Activated T-cell treated with anti-CD3 and anti-CD28 coated beads, Interleukin-2, amount 50 U/mL, for 4 hours (primary cell): ENCODE measurements around the gene VTI1A. TPM values are rescaled to one million over a fixed set of nuclear protein-coding genes. Genes with fewer than 3 reads are reported as not detected.

Experiments
- ATAC-seq, 2 donors: fragments of 200-7000 bp; cut with Tn5 transposase; one replicate each; pipeline ENCODE4 v1.10.0; 2021
- DNase-seq: peaks from one replicate; pipeline ENCODE4 v3.0.0-alpha.2; 2020
- H3K27me3 Mint-ChIP-seq: one replicate; pipeline ENCODE4 v1.8.0; 2021; ENCODE audit warnings: low read depth, mixed read lengths
- H3K36me3 Mint-ChIP-seq: one replicate; pipeline ENCODE4 v1.8.0; 2022; ENCODE audit warnings: mixed read lengths; ENCODE audit not compliant: insufficient read depth
- H3K4me1 Mint-ChIP-seq: one replicate; pipeline ENCODE4 v1.8.0; 2021; ENCODE audit warnings: low read depth, mixed read lengths
- H3K4me3 Mint-ChIP-seq: one replicate; pipeline ENCODE4 v1.8.0; 2021; ENCODE audit warnings: mild to moderate bottlenecking, moderate library complexity, mixed read lengths
- H3K9me3 Mint-ChIP-seq: one replicate; pipeline ENCODE4 v1.8.0; 2021; ENCODE audit warnings: mixed read lengths
- total RNA-seq, 3 donors: library from RNA; stranded (reverse); gene quantifications; one replicate each; pipeline ENCODE4 v1.2.1, GENCODE V29; 2021

VTI1A gene
- total RNA-seq, 3 donors from 2014 or later = 39.2 to 43.8 (median 42.9) TPM

GRCh38 chr10:112775381-112775780, 328.4 kb downstream of the VTI1A start:
- Mint-ChIP-seq H3K9me3 (no peaks in the 10 kb centered on the region), H3K27me3 (no peaks in the 10 kb centered on the region), H3K36me3 (peaks cover 17% of the 10 kb centered on the region), H3K4me1 (peaks cover 2% of the 10 kb centered on the region), H3K4me3 (no peak overlapping the region)
- DNase-seq (no peak), ATAC-seq (no peak)

GRCh38 chr10:112775892-112776674, 329.1 kb downstream of the VTI1A start:
- H3K4me3 Mint-ChIP-seq = no peak overlapping the region
- ATAC-seq = no peak

GRCh38 chr10:112778579-112778978, 331.6 kb downstream of the VTI1A start:
- H3K4me3 Mint-ChIP-seq = no peak overlapping the region
- H3K4me1 Mint-ChIP-seq = no peaks in the 10 kb centered on the region
- ATAC-seq = no peak
- no peak for DNase-seq
- no peaks in the 10 kb centered on the region for H3K27me3 Mint-ChIP-seq
- peaks cover 17% of the 10 kb centered on the region for H3K36me3 Mint-ChIP-seq
- no peaks in the 10 kb centered on the region for H3K9me3 Mint-ChIP-seq

More at GRCh38 chr10:112775892-112776674, 329.1 kb downstream of the VTI1A start:
- Mint-ChIP-seq H3K36me3 (peaks cover 16% of the 10 kb centered on the region), H3K9me3 (no peaks in the 10 kb centered on the region), H3K27me3 (no peaks in the 10 kb centered on the region), H3K4me1 (no peaks in the 10 kb centered on the region)
- no peak for DNase-seq

GRCh38 chr10:112779025-112779770, 332.2 kb downstream of the VTI1A start:
- DNase-seq (no peak), ATAC-seq (no peak)
- H3K36me3 Mint-ChIP-seq = peaks cover 13% of the 10 kb centered on the region
- H3K9me3 Mint-ChIP-seq = no peaks in the 10 kb centered on the region
- H3K27me3 Mint-ChIP-seq = no peaks in the 10 kb centered on the region
- H3K4me1 Mint-ChIP-seq = no peaks in the 10 kb centered on the region
- no peak overlapping the region for H3K4me3 Mint-ChIP-seq

- no peak overlapping the region for H3K4me3 Mint-ChIP-seq
These were observed 335.3 kb downstream of the VTI1A start for GRCh38 chr10:112782200-112782907.

GRCh38 chr10:112783351-112784021, 336.5 kb downstream of the VTI1A start:
- H3K4me1 Mint-ChIP-seq = no peaks in the 10 kb centered on the region
- peaks cover 4% of the 10 kb centered on the region for H3K9me3 Mint-ChIP-seq
- no peak for DNase-seq
- peaks cover 27% of the 10 kb centered on the region for H3K36me3 Mint-ChIP-seq
- no peak overlapping the region for H3K4me3 Mint-ChIP-seq
- H3K27me3 Mint-ChIP-seq = no peaks in the 10 kb centered on the region
- no peak for ATAC-seq

More at GRCh38 chr10:112782200-112782907, 335.3 kb downstream of the VTI1A start:
- Mint-ChIP-seq H3K4me1 (no peaks in the 10 kb centered on the region), H3K9me3 (no peaks in the 10 kb centered on the region), H3K27me3 (no peaks in the 10 kb centered on the region), H3K36me3 (peaks cover 27% of the 10 kb centered on the region)
- ATAC-seq (no peak), DNase-seq (no peak)

GRCh38 chr10:112784022-112784461, 337.0 kb downstream of the VTI1A start:
- Mint-ChIP-seq H3K4me1 (no peaks in the 10 kb centered on the region), H3K36me3 (peaks cover 27% of the 10 kb centered on the region), H3K27me3 (no peaks in the 10 kb centered on the region), H3K4me3 (no peak overlapping the region), H3K9me3 (peaks cover 6% of the 10 kb centered on the region)
- ATAC-seq = no peak
- no peak for DNase-seq

- Mint-ChIP-seq H3K9me3 (peaks cover 13% of the 10 kb centered on the region), H3K36me3 (peaks cover 30% of the 10 kb centered on the region), H3K4me1 (no peaks in the 10 kb centered on the region), H3K27me3 (no peaks in the 10 kb centered on the region), H3K4me3 (no peak overlapping the region)
- DNase-seq (no peak), ATAC-seq (no peak)
These were observed 338.1 kb downstream of the VTI1A start for GRCh38 chr10:112785089-112785488.

GRCh38 chr10:112789248-112789647, 342.2 kb downstream of the VTI1A start:
- no peak for ATAC-seq
- no peak for DNase-seq
- no peaks in the 10 kb centered on the region for H3K4me1 Mint-ChIP-seq
- peaks cover 19% of the 10 kb centered on the region for H3K36me3 Mint-ChIP-seq
- H3K4me3 Mint-ChIP-seq = no peak overlapping the region
- H3K9me3 Mint-ChIP-seq = peaks cover 13% of the 10 kb centered on the region
- H3K27me3 Mint-ChIP-seq = no peaks in the 10 kb centered on the region

- H3K9me3 Mint-ChIP-seq = peaks cover 13% of the 10 kb centered on the region
These were observed 343.0 kb downstream of the VTI1A start for GRCh38 chr10:112790030-112790429.

GRCh38 chr10:112790921-112791320, 343.9 kb downstream of the VTI1A start:
- Mint-ChIP-seq H3K4me3 (no peak overlapping the region), H3K36me3 (peaks cover 12% of the 10 kb centered on the region), H3K4me1 (no peaks in the 10 kb centered on the region), H3K9me3 (peaks cover 13% of the 10 kb centered on the region), H3K27me3 (no peaks in the 10 kb centered on the region)
- ATAC-seq (no peak), DNase-seq (no peak)

More at GRCh38 chr10:112790030-112790429, 343.0 kb downstream of the VTI1A start:
- Mint-ChIP-seq H3K4me3 (no peak overlapping the region), H3K4me1 (no peaks in the 10 kb centered on the region), H3K36me3 (peaks cover 15% of the 10 kb centered on the region), H3K27me3 (no peaks in the 10 kb centered on the region)
- ATAC-seq (no peak), DNase-seq (no peak)

GRCh38 chr10:112791447-112791846, 344.4 kb downstream of the VTI1A start:
- H3K4me1 Mint-ChIP-seq = no peaks in the 10 kb centered on the region
- no peak overlapping the region for H3K4me3 Mint-ChIP-seq
- H3K27me3 Mint-ChIP-seq = no peaks in the 10 kb centered on the region
- peaks cover 13% of the 10 kb centered on the region for H3K9me3 Mint-ChIP-seq
- H3K36me3 Mint-ChIP-seq = peaks cover 8% of the 10 kb centered on the region
- DNase-seq (no peak), ATAC-seq (no peak)

GRCh38 chr10:112792487-112793201, 345.6 kb downstream of the VTI1A start:
- no peaks in the 10 kb centered on the region for H3K27me3 Mint-ChIP-seq
- peaks cover 5% of the 10 kb centered on the region for H3K36me3 Mint-ChIP-seq
- ATAC-seq (no peak), DNase-seq (no peak)
- no peak overlapping the region for H3K4me3 Mint-ChIP-seq
- H3K4me1 Mint-ChIP-seq = no peaks in the 10 kb centered on the region
- H3K9me3 Mint-ChIP-seq = peaks cover 13% of the 10 kb centered on the region
